AG04450 (cell line): ENCODE measurements around the gene DYRK1A. TPM values are rescaled to one million over a fixed set of nuclear protein-coding genes. Genes with fewer than 3 reads are reported as not detected.
"Not testable (repeated sequence)": the region's sequence is repeated elsewhere in the genome, so short reads cannot be mapped to it uniquely, and the experiment has no call there.

Source experiments
- CTCF ChIA-PET: fragments of 300-600, 350-600 bp; formaldehyde crosslinking; extraction: SDS; loops from one replicate; lab custom pipeline; 2022; ENCODE audit warnings: antibody characterized with exemption, inconsistent platforms; lab: Charles Lee
- POLR2A ChIA-PET: fragments of 350-600 bp; formaldehyde crosslinking; extraction: SDS; loops from one replicate; lab custom pipeline; 2021; ENCODE audit warnings: antibody characterized with exemption, inconsistent platforms; lab: Yijun Ruan, JAX
- DNase-seq: peaks from one replicate; pipeline ENCODE4 v3.0.0-alpha.2; 2011; ENCODE audit warnings: low read depth, low spot score
- H3K27ac ChIP-seq: one replicate; pipeline ENCODE4 v1.5.1; 2012; ENCODE audit warnings: low read depth, low read length, control low read depth
- H3K27me3 ChIP-seq: one replicate; pipeline ENCODE4 v1.6.0; 2012; ENCODE audit warnings: low read length; ENCODE audit not compliant: control insufficient read depth, insufficient read depth
- H3K4me3 ChIP-seq: 2 replicates; pipeline ENCODE4 v1.5.1; 2011; ENCODE audit warnings: mild to moderate bottlenecking, low read depth, low read length, control low read depth
- H3K9me3 ChIP-seq: 2 replicates; pipeline ENCODE4 v1.5.1; 2012; ENCODE audit warnings: low read length; ENCODE audit not compliant: control insufficient read depth, insufficient read depth
- CTCF ChIP-seq: IDR thresholded peaks from 2 replicates; pipeline ENCODE4 v1.5.1; 2011; ENCODE audit warnings: low read depth, low read length, control low read depth, inconsistent platforms
- polyA plus RNA-seq: library from polyadenylated mRNA; depleted of rRNA; stranded (reverse); fragments of >200 nt; gene quantifications from 2 replicates; pipeline ENCODE4 v1.2.3, GENCODE V29; 2011

DYRK1A gene
- polyA plus RNA-seq, 1 experiment, result 33.1 TPM

- ChIA-PET CTCF (no interaction called here), POLR2A (no interaction called here)
- no peak overlapping the region for H3K4me3 ChIP-seq
- no peak overlapping the region for H3K27ac ChIP-seq
- H3K9me3 ChIP-seq, result no peaks in the 10 kb centered on the region
- no peaks in the 10 kb centered on the region for H3K27me3 ChIP-seq
- DNase-seq, result no peak
- TF ChIP-seq CTCF, result no peak
Measured at GRCh38 chr21:37514038-37514667, 147.6 kb downstream of the DYRK1A start.

GRCh38 chr21:37516998-37517397 lies 150.4 kb downstream of the DYRK1A start:
- Histone ChIP-seq H3K9me3 (no peaks in the 10 kb centered on the region), H3K27ac (no peak overlapping the region), H3K4me3 (no peak overlapping the region), H3K27me3 (no peaks in the 10 kb centered on the region)
- no peak for DNase-seq
- CTCF ChIA-PET, result interaction anchor here (0.9 kb wide), 2 partner anchors 9 to 66 kb away, joined by 3 read pairs; no protein-coding TSS in a partner anchor
- TF ChIP-seq CTCF, result no peak
- POLR2A ChIA-PET, result no interaction called here

GRCh38 chr21:37520801-37521200 lies 154.2 kb downstream of the DYRK1A start:
- H3K9me3 ChIP-seq, result no peaks in the 10 kb centered on the region
- no peak for DNase-seq
- no peak overlapping the region for H3K27ac ChIP-seq
- ChIA-PET CTCF (no interaction called here), POLR2A (interaction anchor here (1.5 kb wide), 1 partner anchor 43 kb away, joined by 4 read pairs; no protein-coding TSS in a partner anchor)
- no peaks in the 10 kb centered on the region for H3K27me3 ChIP-seq
- H3K4me3 ChIP-seq, result no peak overlapping the region
- TF ChIP-seq CTCF, result no peak

- Histone ChIP-seq H3K4me3 (no peak overlapping the region), H3K9me3 (no peaks in the 10 kb centered on the region), H3K27ac (no peak overlapping the region), H3K27me3 (no peaks in the 10 kb centered on the region)
- no peak for DNase-seq
- ChIA-PET CTCF (no interaction called here), POLR2A (interaction anchor here (1.5 kb wide), 1 partner anchor 42 kb away, joined by 4 read pairs; no protein-coding TSS in a partner anchor)
- no peak for TF ChIP-seq CTCF
Measured at GRCh38 chr21:37521658-37522057, 155.1 kb downstream of the DYRK1A start.

- Histone ChIP-seq H3K9me3 (no peaks in the 10 kb centered on the region), H3K27me3 (no peaks in the 10 kb centered on the region), H3K4me3 (no peak overlapping the region), H3K27ac (no peak overlapping the region)
- CTCF ChIA-PET, result no interaction called here
- TF ChIP-seq CTCF, result no peak
- POLR2A ChIA-PET, result no interaction called here
- DNase-seq, result no peak
Measured at GRCh38 chr21:37522641-37523295, 156.2 kb downstream of the DYRK1A start.

GRCh38 chr21:37524944-37525343 lies 158.4 kb downstream of the DYRK1A start:
- not testable (repeated sequence) for H3K4me3 ChIP-seq, H3K27ac ChIP-seq, H3K27me3 ChIP-seq, DNase-seq, H3K9me3 ChIP-seq
- CTCF ChIA-PET, result interaction anchor here (1.6 kb wide), 1 partner anchor 39 kb away, joined by 4 read pairs; no protein-coding TSS in a partner anchor
- POLR2A ChIA-PET, result interaction anchor here (1.0 kb wide), 1 partner anchor 39 kb away, joined by 3 read pairs; no protein-coding TSS in a partner anchor
